ENCODE measurements around the gene HUS1. TPM values are rescaled to one million over a fixed set of nuclear protein-coding genes. Genes with fewer than 3 reads are reported as not detected.

The HUS1 gene
- total RNA-seq, 4 donors from 2014 or later, result 26.2 to 29.4 (median 27.8) TPM

- Histone ChIP-seq H3K27me3 (no peaks in the 10 kb centered on the region), H3K36me3 (no peaks in the 10 kb centered on the region), H3K9me3 (no peaks in the 10 kb centered on the region), H3K4me3 (no peak overlapping the region), H3K27ac (no peak overlapping the region), H3K4me1 (no peaks in the 10 kb centered on the region)
- no peak for DNase-seq (ENCODE audit: low spot score in 2 of 2)
- 74 to 75% methylated on average over 3 of the region's 3 CpGs for WGBS, 2 donors
- TF ChIP-seq POLR2A (IDR thresholded peaks at IDR 0.05) (no peak), EP300 (IDR thresholded peaks at IDR 0.05) (no peak), CTCF (IDR thresholded peaks at IDR 0.05) (no peak)
Observed at GRCh38 chr7:48011951-48012350, 32.5 kb upstream of the HUS1 start.

- H3K4me3 ChIP-seq, result no peak overlapping the region
- WGBS, 2 donors, result 52 to 53% methylated on average over 2 of the region's 2 CpGs
- H3K4me1 ChIP-seq, result no peaks in the 10 kb centered on the region
- no peak for TF ChIP-seq EP300 (IDR thresholded peaks at IDR 0.05)
- no peak for TF ChIP-seq CTCF (IDR thresholded peaks at IDR 0.05)
- TF ChIP-seq POLR2A (IDR thresholded peaks at IDR 0.05), result no peak
- DNase-seq (ENCODE audit: low spot score in 2 of 2), result no peak
- no peaks in the 10 kb centered on the region for H3K36me3 ChIP-seq
- no peak overlapping the region for H3K27ac ChIP-seq
- H3K27me3 ChIP-seq, result no peaks in the 10 kb centered on the region
- H3K9me3 ChIP-seq, result no peaks in the 10 kb centered on the region
Observed at GRCh38 chr7:48011323-48011722, 31.9 kb upstream of the HUS1 start.

GRCh38 chr7:48009954-48010353 lies 30.5 kb upstream of the HUS1 start:
- Histone ChIP-seq H3K4me3 (no peak overlapping the region), H3K9me3 (no peaks in the 10 kb centered on the region), H3K27ac (no peak overlapping the region), H3K27me3 (no peaks in the 10 kb centered on the region), H3K4me1 (no peaks in the 10 kb centered on the region), H3K36me3 (no peaks in the 10 kb centered on the region)
- TF ChIP-seq EP300 (IDR thresholded peaks at IDR 0.05) (no peak), CTCF (IDR thresholded peaks at IDR 0.05) (no peak), POLR2A (IDR thresholded peaks at IDR 0.05) (no peak)
- 88 to 96% methylated on average over 4 of the region's 4 CpGs for WGBS, 2 donors
- DNase-seq (ENCODE audit: low spot score in 2 of 2), result no peak

GRCh38 chr7:48009257-48009656 lies 29.8 kb upstream of the HUS1 start:
- no peak for TF ChIP-seq CTCF (IDR thresholded peaks at IDR 0.05)
- TF ChIP-seq POLR2A (IDR thresholded peaks at IDR 0.05), result no peak
- TF ChIP-seq EP300 (IDR thresholded peaks at IDR 0.05), result no peak
- no peaks in the 10 kb centered on the region for H3K36me3 ChIP-seq
- H3K27me3 ChIP-seq, result no peaks in the 10 kb centered on the region
- H3K4me3 ChIP-seq, result no peak overlapping the region
- no peaks in the 10 kb centered on the region for H3K4me1 ChIP-seq
- H3K27ac ChIP-seq, result no peak overlapping the region
- DNase-seq (ENCODE audit: low spot score in 2 of 2), result no peak
- H3K9me3 ChIP-seq, result no peaks in the 10 kb centered on the region
- WGBS, 2 donors, result 77 to 88% methylated on average over 4 of the region's 4 CpGs

GRCh38 chr7:48006866-48007265 lies 27.5 kb upstream of the HUS1 start:
- H3K4me3 ChIP-seq, result no peak overlapping the region
- no peaks in the 10 kb centered on the region for H3K9me3 ChIP-seq
- TF ChIP-seq CTCF (IDR thresholded peaks at IDR 0.05) (no peak), EP300 (IDR thresholded peaks at IDR 0.05) (no peak)
- H3K4me1 ChIP-seq, result no peaks in the 10 kb centered on the region
- no peaks in the 10 kb centered on the region for H3K27me3 ChIP-seq
- WGBS, 2 donors, result 74 to 91% methylated on average over 6 of the region's 6 CpGs
- H3K27ac ChIP-seq, result no peak overlapping the region
- no peak for DNase-seq (ENCODE audit: low spot score in 2 of 2)
- H3K36me3 ChIP-seq, result no peaks in the 10 kb centered on the region

All from tibial nerve (tissue), 4 donors.